ENCODE data around the gene EPHX1.

DNA sequence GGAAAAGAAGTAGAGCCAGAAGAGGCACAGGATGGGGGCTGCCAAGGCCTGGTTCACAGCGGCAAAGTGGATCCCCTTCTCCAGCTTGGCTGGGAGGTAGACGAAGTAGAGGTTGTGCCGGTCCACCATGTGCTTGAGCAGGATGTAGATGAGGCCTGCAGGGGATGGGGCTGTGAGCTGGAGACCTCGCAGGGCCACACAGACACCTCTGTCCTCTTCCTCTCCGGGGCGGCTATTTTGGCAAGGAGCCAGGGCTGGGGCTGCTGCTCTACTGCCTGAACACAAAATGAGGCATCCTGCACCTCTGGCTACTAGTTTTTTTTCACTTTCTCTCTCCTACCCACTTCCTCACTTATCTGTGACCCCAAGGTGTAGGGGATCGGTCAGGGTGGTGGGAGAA lies 40.0 kb downstream of the EPHX1 start:
- TF ChIP-seq EP300 (IDR thresholded peaks at IDR 0.05; ENCODE audit: borderline replicate concordance in 1 of 2, control insufficient read depth in 1 of 2, low read depth in 2 of 2, low read length in 2 of 2) = no peak
- no peak for TF ChIP-seq HDAC6 (IDR thresholded peaks at IDR 0.05; ENCODE audit: unreplicated experiment)
- no peak for TF ChIP-seq ZNF274 (IDR thresholded peaks at IDR 0.05; ENCODE audit: insufficient read depth, insufficient read length)
